ENCODE results near the gene MINDY3. TPM values are rescaled to one million over a fixed set of nuclear protein-coding genes. Genes with fewer than 3 reads are reported as not detected.

The MINDY3 gene
- polyA plus RNA-seq (2013), result 23.9 TPM

GRCh38 chr10:15859906-15860691 is at the start of gene MINDY3:
Gene MINDY3, minus strand, starts transcription at chr10:15860507. Its CDS starts 208 bp downstream, at chr10:15860299.
- H3K4me1 ChIP-seq (ENCODE audit: control extremely low read depth in 1 of 4, control insufficient read depth in 4 of 4, insufficient read depth in 4 of 4, low read length in 3 of 4), result peaks cover 5 to 20% (median 12%) of the 10 kb centered on the region in 4 experiments
- peak; percentile 72 to 78 (median 78) for DNase-seq
- POLR2A ChIA-PET, result no interaction called here
- no peaks in the 10 kb centered on the region for H3K36me3 ChIP-seq (ENCODE audit: control insufficient read depth in 4 of 4, insufficient read depth in 4 of 4, low read length in 3 of 4)
- H3K27ac ChIP-seq (ENCODE audit: insufficient read depth in 1 of 2, low read depth in 1 of 2, low read length in 2 of 2, poor library complexity in 1 of 2, severe bottlenecking in 2 of 2), result peak within 1 kb of the TSS in 1 of 2 experiments; percentile 63
- H3K27me3 ChIP-seq (replicated peaks in 2 of 5; ENCODE audit: control insufficient read depth in 4 of 5, insufficient read depth in 5 of 5, low read length in 4 of 5), result peaks cover 0 to 6% (median 3%) of the 10 kb centered on the region in 5 experiments
- no peaks in the 10 kb centered on the region for H3K9me3 ChIP-seq (ENCODE audit: control extremely low read depth in 1 of 5, control insufficient read depth in 4 of 5, insufficient read depth in 2 of 5, low read depth in 1 of 5, low read length in 4 of 5)
- CTCF ChIA-PET, result no interaction called here
- WGBS (ENCODE audit: insufficient coverage), result under 1% methylated on average over 35 of the region's 47 CpGs
- H3K4me3 ChIP-seq (ENCODE audit: control insufficient read depth in 1 of 7, extremely low read depth in 1 of 7, insufficient read depth in 4 of 7, low read depth in 2 of 7, low read length in 6 of 7), result peak within 1 kb of the TSS; percentile 80 to 100 (median 96)

GRCh38 chr10:15901889-15902288 is 41.6 kb upstream of the MINDY3 start:
- DNase-seq, result no peak
- CTCF ChIA-PET, result interaction anchor here (1.5 to 2.1 kb wide), 3 partner anchors 9 to 881 kb away, joined by 3 to 8 read pairs (median 6); no protein-coding TSS in a partner anchor
- H3K4me3 ChIP-seq (ENCODE audit: control insufficient read depth in 1 of 7, extremely low read depth in 1 of 7, insufficient read depth in 4 of 7, low read depth in 2 of 7, low read length in 6 of 7), result no peak overlapping the region
- H3K27me3 ChIP-seq (replicated peaks in 2 of 5; ENCODE audit: control insufficient read depth in 4 of 5, insufficient read depth in 5 of 5, low read length in 4 of 5), result peaks cover 0 to 5% (median 0%) of the 10 kb centered on the region in 5 experiments
- POLR2A ChIA-PET, result interaction anchor here (1.3 kb wide), 1 partner anchor 89 kb away, joined by 4 read pairs; no protein-coding TSS in a partner anchor
- WGBS (ENCODE audit: insufficient coverage), result 80% methylated on average over 3 of the region's 3 CpGs
- no peak overlapping the region for H3K27ac ChIP-seq (ENCODE audit: insufficient read depth in 1 of 2, low read depth in 1 of 2, low read length in 2 of 2, poor library complexity in 1 of 2, severe bottlenecking in 2 of 2)
- no peaks in the 10 kb centered on the region for H3K4me1 ChIP-seq (ENCODE audit: control extremely low read depth in 1 of 4, control insufficient read depth in 4 of 4, insufficient read depth in 4 of 4, low read length in 3 of 4)
- no peaks in the 10 kb centered on the region for H3K9me3 ChIP-seq (ENCODE audit: control extremely low read depth in 1 of 5, control insufficient read depth in 4 of 5, insufficient read depth in 2 of 5, low read depth in 1 of 5, low read length in 4 of 5)
- H3K36me3 ChIP-seq (ENCODE audit: control insufficient read depth in 4 of 4, insufficient read depth in 4 of 4, low read length in 3 of 4), result no peaks in the 10 kb centered on the region

GRCh38 chr10:15898046-15898445 is 37.7 kb upstream of the MINDY3 start:
- POLR2A ChIA-PET, result no interaction called here
- Histone ChIP-seq H3K4me1 (ENCODE audit: control extremely low read depth in 1 of 4, control insufficient read depth in 4 of 4, insufficient read depth in 4 of 4, low read length in 3 of 4) (no peaks in the 10 kb centered on the region), H3K27me3 (replicated peaks in 2 of 5; ENCODE audit: control insufficient read depth in 4 of 5, insufficient read depth in 5 of 5, low read length in 4 of 5) (peaks cover 0 to 15% (median 3%) of the 10 kb centered on the region in 5 experiments), H3K27ac (ENCODE audit: insufficient read depth in 1 of 2, low read depth in 1 of 2, low read length in 2 of 2, poor library complexity in 1 of 2, severe bottlenecking in 2 of 2) (no peak overlapping the region), H3K36me3 (ENCODE audit: control insufficient read depth in 4 of 4, insufficient read depth in 4 of 4, low read length in 3 of 4) (no peaks in the 10 kb centered on the region), H3K9me3 (ENCODE audit: control extremely low read depth in 1 of 5, control insufficient read depth in 4 of 5, insufficient read depth in 2 of 5, low read depth in 1 of 5, low read length in 4 of 5) (no peaks in the 10 kb centered on the region), H3K4me3 (ENCODE audit: control insufficient read depth in 1 of 7, extremely low read depth in 1 of 7, insufficient read depth in 4 of 7, low read depth in 2 of 7, low read length in 6 of 7) (no peak overlapping the region)
- WGBS (ENCODE audit: insufficient coverage), result 60% methylated on average over 4 of the region's 4 CpGs
- CTCF ChIA-PET, result no interaction called here
- DNase-seq, result peak in 2 of 3 donors; percentile 32 to 38

GRCh38 chr10:15897287-15897686 is 37.0 kb upstream of the MINDY3 start:
- DNase-seq, result no peak
- no peak overlapping the region for H3K4me3 ChIP-seq (ENCODE audit: control insufficient read depth in 1 of 7, extremely low read depth in 1 of 7, insufficient read depth in 4 of 7, low read depth in 2 of 7, low read length in 6 of 7)
- 55% methylated on average over 1 of the region's 3 CpGs for WGBS (ENCODE audit: insufficient coverage)
- peaks cover 0 to 15% (median 4%) of the 10 kb centered on the region in 5 experiments for H3K27me3 ChIP-seq (replicated peaks in 2 of 5; ENCODE audit: control insufficient read depth in 4 of 5, insufficient read depth in 5 of 5, low read length in 4 of 5)
- H3K27ac ChIP-seq (ENCODE audit: insufficient read depth in 1 of 2, low read depth in 1 of 2, low read length in 2 of 2, poor library complexity in 1 of 2, severe bottlenecking in 2 of 2), result no peak overlapping the region
- no peaks in the 10 kb centered on the region for H3K9me3 ChIP-seq (ENCODE audit: control extremely low read depth in 1 of 5, control insufficient read depth in 4 of 5, insufficient read depth in 2 of 5, low read depth in 1 of 5, low read length in 4 of 5)
- no peaks in the 10 kb centered on the region for H3K36me3 ChIP-seq (ENCODE audit: control insufficient read depth in 4 of 4, insufficient read depth in 4 of 4, low read length in 3 of 4)
- ChIA-PET POLR2A (no interaction called here), CTCF (no interaction called here)
- H3K4me1 ChIP-seq (ENCODE audit: control extremely low read depth in 1 of 4, control insufficient read depth in 4 of 4, insufficient read depth in 4 of 4, low read length in 3 of 4), result no peaks in the 10 kb centered on the region

GRCh38 chr10:15896654-15897053 is 36.3 kb upstream of the MINDY3 start:
- ChIA-PET CTCF (no interaction called here), POLR2A (no interaction called here)
- Histone ChIP-seq H3K27me3 (replicated peaks in 2 of 5; ENCODE audit: control insufficient read depth in 4 of 5, insufficient read depth in 5 of 5, low read length in 4 of 5) (peaks cover 0 to 15% (median 5%) of the 10 kb centered on the region in 5 experiments), H3K4me3 (ENCODE audit: control insufficient read depth in 1 of 7, extremely low read depth in 1 of 7, insufficient read depth in 4 of 7, low read depth in 2 of 7, low read length in 6 of 7) (no peak overlapping the region), H3K4me1 (ENCODE audit: control extremely low read depth in 1 of 4, control insufficient read depth in 4 of 4, insufficient read depth in 4 of 4, low read length in 3 of 4) (no peaks in the 10 kb centered on the region), H3K27ac (ENCODE audit: insufficient read depth in 1 of 2, low read depth in 1 of 2, low read length in 2 of 2, poor library complexity in 1 of 2, severe bottlenecking in 2 of 2) (no peak overlapping the region), H3K9me3 (ENCODE audit: control extremely low read depth in 1 of 5, control insufficient read depth in 4 of 5, insufficient read depth in 2 of 5, low read depth in 1 of 5, low read length in 4 of 5) (no peaks in the 10 kb centered on the region), H3K36me3 (ENCODE audit: control insufficient read depth in 4 of 4, insufficient read depth in 4 of 4, low read length in 3 of 4) (no peaks in the 10 kb centered on the region)
- WGBS (ENCODE audit: insufficient coverage), result no CpG with 5 or more reads among the region's 4 CpGs
- DNase-seq, result no peak

GRCh38 chr10:15884447-15884846 is 24.1 kb upstream of the MINDY3 start:
- Histone ChIP-seq H3K9me3 (ENCODE audit: control extremely low read depth in 1 of 5, control insufficient read depth in 4 of 5, insufficient read depth in 2 of 5, low read depth in 1 of 5, low read length in 4 of 5) (no peaks in the 10 kb centered on the region), H3K27me3 (replicated peaks in 2 of 5; ENCODE audit: control insufficient read depth in 4 of 5, insufficient read depth in 5 of 5, low read length in 4 of 5) (peaks cover 0 to 5% (median 3%) of the 10 kb centered on the region in 5 experiments), H3K36me3 (ENCODE audit: control insufficient read depth in 4 of 4, insufficient read depth in 4 of 4, low read length in 3 of 4) (no peaks in the 10 kb centered on the region), H3K4me3 (ENCODE audit: control insufficient read depth in 1 of 7, extremely low read depth in 1 of 7, insufficient read depth in 4 of 7, low read depth in 2 of 7, low read length in 6 of 7) (no peak overlapping the region), H3K27ac (ENCODE audit: insufficient read depth in 1 of 2, low read depth in 1 of 2, low read length in 2 of 2, poor library complexity in 1 of 2, severe bottlenecking in 2 of 2) (no peak overlapping the region), H3K4me1 (ENCODE audit: control extremely low read depth in 1 of 4, control insufficient read depth in 4 of 4, insufficient read depth in 4 of 4, low read length in 3 of 4) (no peaks in the 10 kb centered on the region)
- DNase-seq, result no peak
- WGBS (ENCODE audit: insufficient coverage), result no CpG with 5 or more reads among the region's 3 CpGs
- POLR2A ChIA-PET, result no interaction called here
- CTCF ChIA-PET, result interaction anchor here (0.9 kb wide), 1 partner anchor 661 kb away, joined by 3 read pairs; no protein-coding TSS in a partner anchor

GRCh38 chr10:15881542-15881941 is 21.2 kb upstream of the MINDY3 start:
- H3K9me3 ChIP-seq (ENCODE audit: control extremely low read depth in 1 of 5, control insufficient read depth in 4 of 5, insufficient read depth in 2 of 5, low read depth in 1 of 5, low read length in 4 of 5), result no peaks in the 10 kb centered on the region
- POLR2A ChIA-PET, result no interaction called here
- H3K4me1 ChIP-seq (ENCODE audit: control extremely low read depth in 1 of 4, control insufficient read depth in 4 of 4, insufficient read depth in 4 of 4, low read length in 3 of 4), result peaks cover 0 to 1% (median 0%) of the 10 kb centered on the region in 4 experiments
- DNase-seq, result no peak
- H3K4me3 ChIP-seq (ENCODE audit: control insufficient read depth in 1 of 7, extremely low read depth in 1 of 7, insufficient read depth in 4 of 7, low read depth in 2 of 7, low read length in 6 of 7), result no peak overlapping the region
- H3K36me3 ChIP-seq (ENCODE audit: control insufficient read depth in 4 of 4, insufficient read depth in 4 of 4, low read length in 3 of 4), result no peaks in the 10 kb centered on the region
- H3K27ac ChIP-seq (ENCODE audit: insufficient read depth in 1 of 2, low read depth in 1 of 2, low read length in 2 of 2, poor library complexity in 1 of 2, severe bottlenecking in 2 of 2), result no peak overlapping the region
- CTCF ChIA-PET, result interaction anchor here (0.6 to 1.4 kb wide), 3 partner anchors 9 to 664 kb away, joined by 3 to 4 read pairs (median 3); no protein-coding TSS in a partner anchor
- peaks cover 0 to 9% (median 3%) of the 10 kb centered on the region in 5 experiments for H3K27me3 ChIP-seq (replicated peaks in 2 of 5; ENCODE audit: control insufficient read depth in 4 of 5, insufficient read depth in 5 of 5, low read length in 4 of 5)
- WGBS (ENCODE audit: insufficient coverage), result no CpG with 5 or more reads among the region's 1 CpG

Measured in common myeloid progenitor, CD34-positive (primary cell).